Suppressor macrophage treated with lipopolysaccharide for 4 hours (primary cell): Measurements from ENCODE around the gene ERG.

ENCODE experiments used
- DNase-seq: peaks from one replicate; pipeline ENCODE4 v3.0.0-alpha.2; 2020

The ERG gene

DNA sequence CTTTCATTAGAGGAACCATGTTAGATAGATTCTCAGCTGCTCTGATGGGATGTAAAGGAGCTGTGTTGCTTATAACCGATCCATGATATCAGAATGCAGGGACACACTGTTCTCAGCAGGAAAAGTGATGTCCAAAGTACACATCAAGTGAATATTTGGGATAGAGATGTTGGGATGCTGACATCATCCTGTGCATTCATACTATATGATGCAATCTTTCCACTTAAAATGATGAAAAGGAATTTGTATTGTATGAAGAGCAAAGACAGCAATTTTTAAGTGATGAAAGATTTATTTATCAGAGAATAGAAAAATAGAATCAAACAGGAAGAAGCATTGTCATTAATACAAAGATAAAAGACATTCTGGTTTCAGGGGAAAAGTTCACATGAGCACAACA is 110.1 kb downstream of the ERG start:
- no peak for DNase-seq

DNA sequence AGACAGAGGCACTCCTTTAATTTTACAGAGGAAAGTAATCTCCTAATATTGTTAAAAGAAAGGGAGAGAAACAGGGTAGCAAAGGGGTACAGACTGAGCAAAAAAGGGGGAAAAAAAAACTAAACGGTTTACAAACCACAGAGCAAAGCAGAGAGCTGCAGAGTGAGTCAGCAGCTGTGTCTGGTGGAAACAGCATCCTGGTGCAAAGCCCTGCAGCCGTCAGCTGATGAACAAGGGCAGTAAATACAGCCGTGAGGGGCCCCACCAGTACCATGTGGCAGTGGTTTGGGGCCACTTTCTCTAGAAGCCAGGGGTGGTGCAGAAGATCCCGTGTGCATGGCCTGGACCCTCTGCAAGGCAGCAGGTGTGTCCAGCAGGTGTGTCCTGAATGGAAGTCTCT is 111.3 kb downstream of the ERG start:
- DNase-seq, result peak; percentile 35

DNA sequence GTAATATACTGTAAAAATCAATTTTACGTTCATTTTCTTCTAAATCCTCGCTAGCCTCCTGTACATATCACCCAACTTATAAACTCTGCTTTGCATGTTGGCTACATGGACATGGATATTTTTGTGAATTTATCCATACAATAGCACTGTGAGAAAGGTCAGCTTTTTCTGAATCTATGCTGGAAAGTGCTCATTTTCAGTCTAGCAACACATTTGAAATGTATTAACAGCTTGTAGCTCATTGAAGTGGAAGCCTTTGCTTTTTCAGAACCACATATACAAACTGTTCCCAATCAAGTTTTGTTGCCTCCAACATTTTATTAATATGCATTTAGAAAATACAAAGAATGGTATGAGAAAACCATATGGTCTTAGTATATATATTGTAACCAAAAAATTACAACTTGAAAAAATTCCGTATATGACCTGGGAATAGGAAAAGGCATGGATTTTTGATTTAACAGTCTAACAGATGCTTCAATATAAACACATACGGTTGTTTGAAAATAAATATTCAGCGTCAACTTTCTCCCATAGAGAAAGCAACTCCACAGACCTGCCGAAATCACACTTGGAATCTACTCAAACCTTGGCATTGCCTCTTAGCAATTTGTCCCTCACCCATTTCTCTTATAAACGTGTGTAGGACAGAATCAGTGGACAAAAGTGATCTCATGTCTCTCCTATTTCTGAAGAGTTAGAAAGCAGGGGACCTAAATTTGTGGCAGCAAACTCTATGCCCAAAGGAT is 112.7 kb downstream of the ERG start:
- DNase-seq, result no peak

DNA sequence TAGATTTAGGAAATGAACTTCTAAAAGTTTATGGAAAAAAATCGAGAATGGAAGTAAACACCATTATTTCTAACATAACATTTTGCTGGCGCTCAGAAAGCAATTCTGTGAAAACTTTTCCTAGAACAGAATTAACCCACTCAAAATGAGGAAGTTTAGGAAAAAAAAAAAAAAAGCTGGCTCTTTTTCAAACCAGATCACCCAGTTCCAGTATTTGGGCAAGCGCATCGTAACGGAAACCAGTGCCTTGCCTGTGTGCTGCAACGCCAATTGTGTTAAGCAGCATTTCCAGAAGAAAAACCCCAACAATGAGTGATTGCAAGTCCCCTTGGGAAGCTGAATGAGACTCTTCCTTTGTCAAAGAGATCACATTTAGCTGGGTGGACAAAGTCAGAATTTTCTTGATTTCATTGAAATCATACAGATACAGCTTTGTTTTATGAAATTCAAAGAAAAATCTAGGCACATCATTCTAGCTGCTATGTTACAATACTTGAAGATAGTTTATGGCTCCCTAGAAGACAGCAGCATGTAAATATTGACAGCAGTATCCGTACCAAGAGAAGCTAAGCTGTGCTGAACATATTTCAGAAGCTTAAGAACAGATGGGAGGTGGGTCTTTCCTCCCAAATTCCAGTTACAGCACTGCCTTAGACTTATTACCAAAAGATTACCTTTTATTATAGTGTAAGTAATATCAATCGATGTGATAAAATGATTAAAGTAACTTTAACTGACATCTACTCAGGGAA is 113.4 kb downstream of the ERG start:
- DNase-seq, result peak; percentile 77

DNA sequence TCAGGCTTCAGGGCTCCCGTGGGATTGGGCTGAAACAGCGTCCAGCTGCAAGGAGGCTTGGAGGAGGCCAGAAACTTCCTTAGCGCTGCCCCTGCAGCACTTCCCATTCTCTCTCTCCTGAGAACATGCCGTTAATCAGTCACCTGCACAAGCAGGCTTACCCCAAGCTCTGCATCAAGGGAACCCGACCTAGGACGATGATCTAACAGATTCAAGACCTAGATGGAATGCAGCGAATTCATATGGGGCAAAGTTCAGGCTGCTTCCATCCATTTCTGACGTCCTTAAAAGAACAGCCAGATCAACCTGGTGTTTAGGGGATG is 114.1 kb downstream of the ERG start:
- DNase-seq, result no peak

DNA sequence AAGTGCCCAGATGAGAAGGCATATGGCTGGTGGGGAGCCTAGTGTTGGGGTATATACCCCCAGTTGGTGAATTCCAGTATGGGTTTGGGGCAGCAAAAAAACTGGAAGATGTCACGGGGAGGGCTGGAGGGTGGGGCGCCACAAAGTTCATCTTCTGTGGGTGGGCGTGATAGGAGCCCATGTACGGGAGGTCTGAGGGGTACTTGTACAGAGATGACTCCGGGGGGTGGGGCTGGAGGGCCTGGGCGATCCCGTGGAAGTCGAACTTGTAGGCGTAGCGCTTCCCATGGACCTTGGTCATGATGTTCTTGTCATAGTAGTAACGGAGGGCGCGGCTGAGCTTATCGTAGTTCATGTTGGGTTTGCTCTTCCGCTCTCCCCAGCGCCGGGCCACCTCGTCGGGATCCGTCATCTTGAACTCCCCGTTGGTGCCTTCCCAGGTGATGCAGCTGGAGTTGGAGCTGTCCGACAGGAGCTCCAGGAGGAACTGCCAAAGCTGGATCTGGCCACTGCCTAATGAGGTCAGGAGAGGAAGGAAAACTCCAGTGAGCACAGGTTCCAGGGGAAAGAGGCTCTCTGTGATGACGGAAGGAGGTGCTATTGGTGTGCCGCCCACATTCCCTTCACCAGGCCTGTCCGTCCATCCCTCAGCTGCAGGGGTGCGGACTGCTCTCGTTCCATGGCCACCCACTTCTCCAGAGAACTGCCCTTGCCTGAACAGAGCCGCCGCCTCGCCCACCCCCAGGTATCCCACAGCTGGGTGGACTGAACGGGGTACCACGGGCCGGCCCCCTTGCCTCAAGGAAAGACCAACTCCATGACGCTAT is 114.7 kb downstream of the ERG start:
- no peak for DNase-seq

DNA sequence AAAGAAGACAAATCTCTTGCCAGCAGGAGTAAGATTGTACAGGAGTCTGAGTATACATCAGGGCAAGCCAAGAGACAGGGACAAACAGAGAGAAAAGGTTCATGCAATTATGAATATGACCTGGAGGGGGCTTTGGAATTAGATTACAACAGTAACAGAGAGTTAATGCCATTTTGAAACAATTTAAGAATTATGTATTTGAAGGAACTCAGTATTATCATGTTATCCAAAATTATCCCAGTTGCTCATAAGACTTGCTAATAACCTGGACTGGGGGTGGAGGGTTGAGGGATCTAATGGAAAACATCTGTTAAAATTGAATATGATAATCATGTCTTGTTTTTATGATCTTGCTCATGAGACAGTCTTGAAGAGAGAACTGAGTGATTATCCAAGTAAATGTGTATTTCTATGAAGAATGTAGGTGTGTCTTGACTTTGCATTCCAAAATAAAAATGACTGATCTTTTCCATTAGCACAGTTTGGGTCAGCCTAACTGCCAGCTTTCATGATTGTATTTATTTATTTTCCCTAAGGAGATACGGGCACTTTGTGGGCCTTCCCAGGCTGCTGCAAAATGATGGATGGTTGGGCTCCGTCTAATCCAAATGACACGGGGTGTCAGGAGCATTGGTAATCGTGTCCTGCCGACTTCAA is 117.7 kb downstream of the ERG start:
- peak; percentile 43 for DNase-seq

DNA sequence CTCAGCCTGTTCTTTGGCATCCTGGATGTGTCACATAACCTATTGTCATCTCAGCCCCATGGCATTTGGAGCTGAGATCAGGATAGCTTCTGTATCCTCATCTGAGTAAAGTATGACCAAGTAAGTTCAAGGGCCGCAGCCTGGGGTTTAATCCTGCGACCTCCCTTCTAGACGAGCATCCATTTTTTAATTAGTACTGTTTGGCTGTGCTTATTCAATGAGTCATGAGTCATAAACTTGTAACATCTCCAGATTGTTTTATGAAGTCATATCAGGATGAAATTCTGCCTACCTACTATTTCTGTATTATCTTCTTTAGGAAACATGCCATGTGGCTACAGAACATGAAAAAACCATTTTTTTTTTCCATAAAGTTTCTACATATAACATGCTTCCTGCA is 119.1 kb downstream of the ERG start:
- no peak for DNase-seq

DNA sequence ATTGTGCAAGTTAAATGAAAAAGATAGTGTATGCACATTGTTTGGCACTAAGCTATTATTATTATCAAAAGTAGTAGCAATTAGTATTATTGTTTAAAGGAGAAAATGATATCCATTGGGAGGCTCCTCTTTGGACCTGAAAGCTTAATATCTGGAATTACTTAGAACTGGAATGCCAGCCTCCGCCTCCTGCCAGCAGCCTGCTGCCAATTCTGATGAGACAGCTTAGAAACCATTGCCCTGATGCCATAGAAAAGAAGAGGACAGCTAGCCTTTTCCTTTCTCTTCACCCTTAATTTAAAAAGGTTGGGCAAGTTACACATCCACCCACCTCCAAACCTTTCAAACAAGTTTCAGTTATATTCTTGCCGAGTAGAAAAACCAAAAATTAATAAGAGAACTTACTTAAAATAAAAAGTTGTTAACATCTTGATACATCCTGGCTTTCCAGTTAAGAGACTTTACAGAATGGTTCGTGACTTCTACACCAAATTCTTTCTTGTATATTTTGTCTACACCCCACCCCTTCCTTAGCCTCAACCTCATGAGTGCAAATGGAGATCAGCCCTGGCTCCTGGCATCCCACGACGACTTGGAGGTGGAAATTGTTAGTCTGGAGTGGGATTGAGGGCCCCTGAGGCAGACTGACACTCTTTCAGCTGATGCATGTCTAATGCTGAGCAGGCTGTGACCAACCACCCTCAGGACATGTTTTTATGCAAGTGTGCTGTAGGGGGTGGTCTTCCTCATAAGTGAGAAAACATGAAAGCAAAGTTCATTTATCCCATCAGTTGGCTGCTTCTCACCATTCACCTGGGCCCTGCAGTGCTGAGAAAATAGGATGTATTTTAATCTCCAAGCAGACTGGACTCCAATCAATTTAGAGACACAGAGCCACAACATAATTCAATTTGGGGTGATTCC is 120.8 kb downstream of the ERG start:
- no peak for DNase-seq

DNA sequence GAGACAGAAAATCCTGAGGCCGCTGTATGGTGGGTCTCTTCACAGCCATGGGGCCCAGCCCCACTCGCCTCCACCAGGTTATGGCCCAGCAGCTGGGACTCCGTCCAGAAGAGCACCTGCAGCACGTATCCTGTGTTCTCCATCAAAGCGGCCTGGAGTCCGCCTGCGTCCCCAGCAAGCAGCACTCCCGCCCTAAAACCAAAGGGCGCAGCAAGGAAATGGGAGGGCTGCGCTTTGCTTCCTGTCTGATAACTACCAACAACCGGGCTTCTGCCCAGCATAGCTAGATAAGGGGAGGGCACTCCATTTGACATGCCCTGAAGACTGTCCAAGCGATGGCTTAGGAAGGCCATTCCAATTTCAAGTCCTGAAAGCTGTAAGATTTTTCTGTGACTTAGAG is 121.6 kb downstream of the ERG start:
- no peak for DNase-seq

DNA sequence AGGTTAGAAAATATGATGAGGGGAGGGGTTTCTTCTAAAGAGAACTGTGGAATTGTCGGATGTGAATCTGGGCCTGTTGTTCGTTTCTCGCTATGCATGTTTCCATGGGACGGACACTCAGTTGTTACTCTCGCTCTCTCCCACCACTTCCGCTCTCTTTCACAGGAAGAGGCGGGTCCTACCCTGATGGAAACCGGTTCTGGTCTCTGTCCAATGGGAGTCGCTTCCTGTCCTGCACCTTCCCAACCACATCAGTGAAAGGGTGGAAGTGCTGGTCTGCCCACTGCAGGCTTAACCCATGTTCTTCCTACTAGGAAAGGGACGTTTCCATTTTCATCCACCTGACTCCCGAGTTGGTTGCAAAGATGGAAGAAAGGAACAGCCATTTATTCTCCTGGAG is 122.0 kb downstream of the ERG start:
- no peak for DNase-seq

DNA sequence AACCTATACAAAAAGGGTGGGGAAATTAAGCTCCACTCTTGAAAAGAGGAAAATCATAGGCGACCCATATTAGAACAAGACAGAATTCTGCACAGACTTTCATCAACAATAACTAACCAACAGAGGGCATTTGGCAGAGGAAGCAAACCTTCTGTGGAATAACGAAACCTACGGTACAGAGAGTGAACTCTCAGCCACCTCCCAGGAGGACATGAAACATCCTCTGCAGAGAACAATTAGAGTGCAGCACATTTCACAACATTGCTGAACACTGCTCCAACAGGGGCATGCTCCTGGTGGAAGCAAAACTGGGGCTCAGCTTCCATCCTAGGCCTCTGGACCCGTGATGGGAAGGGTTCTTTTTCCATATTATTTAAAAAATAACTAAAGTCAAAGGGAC is 130.6 kb downstream of the ERG start:
- DNase-seq, result no peak

DNA sequence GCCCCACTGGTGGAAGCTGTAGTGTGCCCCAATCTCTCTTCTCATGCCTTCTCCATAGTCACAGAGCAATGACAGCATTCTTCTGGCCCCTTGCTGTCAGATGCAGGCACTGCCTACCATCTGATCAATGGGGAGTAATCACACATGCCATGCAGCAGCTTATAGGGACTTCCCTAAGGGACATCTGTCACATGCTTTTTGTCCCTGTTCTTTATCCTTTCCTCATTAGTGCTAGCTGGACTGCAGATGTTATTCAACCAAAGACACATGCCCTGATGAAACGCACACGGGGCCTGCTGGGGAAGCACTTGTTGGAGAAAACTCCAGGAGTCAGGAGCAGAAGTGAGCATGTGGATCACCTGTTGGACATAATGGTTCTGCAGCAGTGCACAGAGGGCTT is 132.8 kb downstream of the ERG start:
- no peak for DNase-seq

DNA sequence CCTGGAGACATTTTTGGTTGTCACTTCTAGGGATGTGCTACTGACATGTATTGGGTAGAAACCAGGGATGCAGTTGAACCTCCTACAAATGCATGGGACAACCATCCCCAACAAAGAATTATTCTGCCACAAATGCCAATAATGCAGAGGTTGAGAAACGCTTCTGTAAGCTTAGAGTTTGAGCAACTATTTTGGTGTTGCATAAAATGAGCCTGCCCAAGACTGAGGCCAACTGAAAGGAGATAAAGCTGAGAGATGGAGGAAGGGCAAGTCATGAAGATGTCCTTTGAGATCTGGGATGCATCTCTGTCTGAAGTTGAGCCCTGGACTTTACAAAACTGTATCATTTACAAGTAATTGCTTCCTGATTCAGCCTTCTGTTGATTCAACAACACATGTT is 134.6 kb downstream of the ERG start:
- DNase-seq, result no peak

DNA sequence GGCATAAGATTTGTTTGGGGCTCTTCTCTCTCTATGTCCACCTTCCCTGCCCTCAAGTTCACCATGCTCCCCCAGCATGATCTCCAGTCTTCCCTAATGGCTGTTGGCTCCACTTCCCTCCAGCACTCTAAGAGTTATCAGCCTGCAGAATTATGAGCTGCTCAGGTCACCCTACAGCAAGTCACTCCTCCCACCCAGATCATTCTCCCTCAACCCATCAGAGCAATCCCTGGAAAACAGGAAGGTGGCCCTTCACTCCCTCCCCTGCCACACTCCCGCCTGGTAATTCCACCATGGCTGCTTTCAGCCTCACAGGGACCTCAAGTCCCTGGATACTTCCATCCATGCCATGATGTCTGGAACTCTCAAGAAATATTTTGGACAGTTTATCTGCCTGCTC is 137.0 kb downstream of the ERG start:
- no peak for DNase-seq

DNA sequence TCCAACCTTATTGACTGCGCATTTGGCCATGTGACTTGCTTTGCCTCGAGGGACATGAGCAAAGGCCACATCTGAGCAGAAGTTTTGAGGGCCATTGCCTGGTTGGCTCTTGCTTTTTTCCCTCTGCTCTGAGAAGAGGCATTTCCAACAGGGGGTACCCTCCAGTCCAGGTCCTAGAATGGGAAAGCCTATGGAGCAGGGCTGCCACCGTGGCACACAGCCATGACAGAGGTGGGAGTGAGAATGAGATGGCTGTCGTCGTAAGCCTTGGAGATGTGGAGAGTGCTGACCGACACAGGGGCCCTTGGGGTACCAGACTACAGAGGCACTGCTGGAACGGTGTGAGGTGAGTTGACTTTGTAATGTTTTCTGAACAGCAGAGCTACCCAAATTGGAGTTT is 138.4 kb downstream of the ERG start:
- DNase-seq, result no peak

DNA sequence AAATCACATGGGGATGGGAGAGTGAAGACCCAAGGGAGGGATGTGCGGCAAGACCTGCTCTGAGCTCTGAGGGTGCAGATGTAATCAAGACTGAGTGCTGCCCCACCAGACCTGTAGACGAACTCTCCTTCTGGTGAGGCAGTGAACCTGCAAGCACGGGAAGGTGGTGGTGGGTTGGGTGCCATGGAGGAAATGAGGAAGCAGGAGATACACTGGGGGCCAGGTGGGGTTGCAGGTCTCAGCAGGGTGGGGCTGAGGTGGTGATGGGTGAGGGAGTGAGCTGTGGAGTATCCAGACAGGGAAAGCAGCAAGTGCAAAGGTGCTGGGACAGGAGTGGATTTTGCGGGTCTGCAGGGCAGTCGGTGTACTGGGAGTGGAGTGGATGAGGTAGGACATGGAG is 139.2 kb downstream of the ERG start:
- DNase-seq, result no peak

DNA sequence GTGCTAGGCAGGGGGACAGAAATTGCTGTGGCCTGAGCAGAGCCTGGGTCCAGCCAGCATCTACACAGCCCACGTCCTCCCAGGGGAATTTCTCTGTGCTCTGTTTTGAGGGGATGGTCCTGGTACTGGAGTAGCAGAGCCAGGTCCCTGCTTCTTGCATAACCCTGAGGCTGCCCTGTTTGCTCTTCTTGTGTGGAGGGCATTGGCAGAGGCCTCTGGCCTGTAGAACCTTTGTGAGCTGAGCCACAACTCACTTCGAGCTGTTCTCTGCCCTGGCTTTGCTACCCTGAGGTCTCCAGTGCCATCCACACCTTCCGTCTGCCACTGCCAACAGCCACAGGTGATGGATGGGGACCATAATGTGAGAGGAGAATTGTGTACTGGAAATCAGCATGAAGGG is 139.6 kb downstream of the ERG start:
- no peak for DNase-seq

DNA sequence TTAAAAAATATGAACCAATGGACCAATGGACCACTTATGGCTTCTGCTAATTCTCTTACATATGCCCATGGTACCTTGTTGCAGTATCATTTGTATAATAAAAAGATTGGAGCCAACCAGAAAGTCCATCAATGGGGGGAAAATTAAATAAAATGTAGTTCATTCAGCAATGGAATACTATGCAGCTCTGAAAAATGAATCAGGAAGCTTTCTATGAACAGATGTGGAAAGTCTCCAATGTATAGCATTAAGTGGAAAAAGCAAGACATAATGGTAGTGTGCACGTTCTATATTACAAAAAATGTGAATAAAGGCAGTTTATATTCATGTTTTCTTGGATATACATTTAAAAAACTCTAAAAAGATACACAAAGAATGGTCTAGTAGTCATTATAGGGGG is 140.2 kb downstream of the ERG start:
- DNase-seq, result no peak

DNA sequence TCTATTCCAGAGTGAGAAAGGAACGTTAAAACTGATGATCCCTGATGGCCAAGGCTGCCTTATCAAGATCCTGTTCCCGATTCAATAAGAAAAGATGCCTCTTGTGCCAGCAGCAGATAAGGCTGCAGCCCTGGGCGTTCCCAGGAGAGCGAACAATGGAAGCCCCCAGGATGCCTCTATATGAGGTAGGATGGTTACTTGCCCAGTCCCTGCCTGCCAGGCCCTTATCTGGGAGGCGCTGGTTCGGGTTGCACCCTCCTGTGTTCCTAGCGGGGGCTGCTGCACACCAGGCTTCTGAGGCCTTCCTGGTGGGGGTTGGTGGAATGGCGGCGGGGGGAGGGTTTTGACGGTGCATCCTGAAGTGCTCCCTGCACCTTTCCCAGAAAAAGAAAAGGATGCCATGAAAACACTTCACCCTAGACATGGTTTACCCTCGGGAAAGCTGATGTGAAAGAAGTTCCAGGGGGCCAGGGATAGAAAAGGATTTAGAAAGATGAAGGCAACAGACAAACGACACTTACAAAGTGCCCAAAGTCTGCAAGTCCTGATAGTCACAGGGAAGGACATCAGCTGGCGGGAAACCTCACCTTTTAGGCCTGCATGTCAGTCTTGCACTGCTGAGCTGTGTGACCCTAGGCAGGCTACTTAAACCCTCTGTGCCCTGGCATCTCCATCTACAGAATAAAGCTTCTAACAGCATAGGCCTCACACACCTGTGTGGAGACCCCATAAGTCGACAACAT is 141.2 kb downstream of the ERG start:
- no peak for DNase-seq

DNA sequence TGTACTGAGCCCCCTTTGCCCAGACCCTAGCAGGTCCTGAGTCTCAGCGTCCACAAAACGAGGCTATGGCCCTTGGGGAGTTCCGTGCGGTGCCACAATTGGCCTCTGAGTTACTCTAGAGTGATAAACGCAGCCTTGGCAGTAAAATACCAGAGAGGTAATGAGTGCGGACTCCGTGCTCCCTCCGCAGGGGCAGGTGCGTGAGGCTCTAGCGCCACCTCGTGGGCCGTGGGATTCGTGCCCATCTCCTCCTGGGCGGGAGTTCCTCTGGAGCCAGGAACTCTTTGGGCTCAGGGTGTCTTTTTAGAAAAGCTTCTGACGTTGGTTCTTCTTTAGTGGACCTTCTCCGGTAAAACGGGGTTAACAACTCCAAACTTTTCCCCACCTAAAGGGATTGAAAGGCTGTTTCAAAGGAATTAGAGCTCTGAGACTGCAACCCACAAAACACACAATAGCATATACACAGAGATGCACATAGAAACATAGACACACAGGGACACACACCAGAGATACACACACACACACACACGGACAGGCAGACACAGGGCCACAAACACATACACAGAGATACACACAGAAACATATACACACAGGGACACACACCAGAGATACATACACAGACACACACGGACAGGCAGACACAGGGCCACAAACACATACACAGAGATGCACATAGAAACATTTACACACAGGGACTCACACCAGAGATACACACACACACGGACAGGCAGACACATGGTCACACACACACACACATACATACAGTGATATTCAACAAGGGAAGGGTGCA is 142.1 kb downstream of the ERG start:
- peak; percentile 87 for DNase-seq
